CD14-positive monocyte (primary cell): ENCODE results near the gene ZNF672. TPM values are rescaled to one million over a fixed set of nuclear protein-coding genes. Genes with fewer than 3 reads are reported as not detected.

Experiments
- DNase-seq, 3 donors: peaks; one replicate each; pipeline ENCODE4 v3.0.0-alpha.2; 2011 to 2022
- H2AFZ ChIP-seq: 2 replicates; pipeline ENCODE4 v1.6.0; 2012; ENCODE audit warnings: mild to moderate bottlenecking, low read depth, low read length, inconsistent platforms; ENCODE audit not compliant: insufficient read depth, poor library complexity, severe bottlenecking
- H3K27ac ChIP-seq, 2 donors: 1 replicate in 1 of 2; 2 replicates in 1 of 2; pipeline ENCODE4 v1.5.1; 2012 to 2013; ENCODE audit warnings: low read length in 2 of 2, control low read depth in 1 of 2, inconsistent platforms in 1 of 2, low read depth in 1 of 2, mild to moderate bottlenecking in 1 of 2
- H3K27me3 ChIP-seq, 2 donors: one replicate each; pipeline versions ENCODE4 v1.6.0 to v1.6.1; 2011 to 2013; ENCODE audit warnings: low read length in 2 of 2; ENCODE audit not compliant: control insufficient read depth in 2 of 2, insufficient read depth in 2 of 2
- H3K36me3 ChIP-seq, 2 donors: replicated peaks in 1 of 2; 1 replicate in 1 of 2; 2 replicates in 1 of 2; pipeline versions ENCODE4 v1.5.1 to v1.6.1; 2012 to 2013; ENCODE audit warnings: low read length in 2 of 2, control low read depth in 1 of 2, inconsistent platforms in 1 of 2, mild to moderate bottlenecking in 1 of 2; ENCODE audit not compliant: insufficient read depth in 2 of 2, control insufficient read depth in 1 of 2
- H3K4me1 ChIP-seq, 2 donors: 1 replicate in 1 of 2; 2 replicates in 1 of 2; pipeline versions ENCODE4 v1.5.1 to v1.6.1; 2012 to 2013; ENCODE audit warnings: low read length in 2 of 2, control low read depth in 1 of 2, inconsistent platforms in 1 of 2, mild to moderate bottlenecking in 1 of 2, moderate library complexity in 1 of 2; ENCODE audit not compliant: insufficient read depth in 2 of 2, control insufficient read depth in 1 of 2
- H3K4me2 ChIP-seq: replicated peaks from 2 replicates; pipeline ENCODE3; 2012; ENCODE audit warnings: low read length, moderate library complexity, mild to moderate bottlenecking; ENCODE audit not compliant: poor library complexity, severe bottlenecking; ENCODE audit errors: extremely low read depth
- H3K4me3 ChIP-seq, 3 experiments: fragments of 200-600 bp in 1 of 3; sonication (generic) in 1 of 3; replicated peaks in 1 of 3; 1 replicate in 2 of 3; 2 replicates in 1 of 3; pipeline ENCODE4 v1.5.1; 2011 to 2013; ENCODE audit warnings: low read length in 3 of 3, mild to moderate bottlenecking in 3 of 3, control low read depth in 2 of 3, low read depth in 2 of 3, inconsistent platforms in 1 of 3, moderate library complexity in 1 of 3
- H3K79me2 ChIP-seq: 2 replicates; pipeline ENCODE4 v1.6.0; 2012; ENCODE audit warnings: mild to moderate bottlenecking, control low read depth, inconsistent platforms, low read length, moderate library complexity; ENCODE audit not compliant: insufficient read depth
- H3K9ac ChIP-seq: 2 replicates; pipeline ENCODE4 v1.6.0; 2017; ENCODE audit warnings: low read length, mild to moderate bottlenecking; ENCODE audit not compliant: insufficient read depth, poor library complexity, severe bottlenecking
- H3K9me3 ChIP-seq, 2 donors: replicated peaks in 1 of 2; 1 replicate in 1 of 2; 2 replicates in 1 of 2; pipeline versions ENCODE4 v1.5.1 to v1.6.1; 2012 to 2013; ENCODE audit warnings: low read length in 2 of 2, control low read depth in 1 of 2; ENCODE audit not compliant: control insufficient read depth in 1 of 2, insufficient read depth in 1 of 2
- H4K20me1 ChIP-seq: 2 replicates; pipeline ENCODE4 v1.6.0; 2012; ENCODE audit warnings: mild to moderate bottlenecking, low read length, control low read depth, moderate library complexity; ENCODE audit not compliant: insufficient read depth
- H3K27ac Mint-ChIP-seq, 7 donors: one replicate each; pipeline ENCODE4 v1.8.0; 2020; ENCODE audit warnings: mild to moderate bottlenecking in 7 of 7, mixed read lengths in 7 of 7, moderate library complexity in 6 of 7, inconsistent platforms in 2 of 7
- H3K27me3 Mint-ChIP-seq, 3 donors: one replicate each; pipeline ENCODE4 v1.8.0; 2021 to 2022; ENCODE audit warnings: low read depth in 3 of 3, mild to moderate bottlenecking in 3 of 3, mixed read lengths in 3 of 3, moderate library complexity in 3 of 3, inconsistent platforms in 1 of 3
- H3K36me3 Mint-ChIP-seq, 2 donors: one replicate each; pipeline ENCODE4 v1.8.0; 2020; ENCODE audit warnings: mixed read lengths in 2 of 2, inconsistent platforms in 1 of 2, mild to moderate bottlenecking in 1 of 2
- H3K4me1 Mint-ChIP-seq: one replicate; pipeline ENCODE4 v1.8.0; 2020; ENCODE audit warnings: mild to moderate bottlenecking, mixed read lengths
- H3K4me3 Mint-ChIP-seq, 2 donors: one replicate each; pipeline ENCODE4 v1.8.0; 2020; ENCODE audit warnings: mild to moderate bottlenecking in 2 of 2, mixed read lengths in 2 of 2, moderate library complexity in 1 of 2
- H3K9me3 Mint-ChIP-seq, 7 donors: one replicate each; pipeline ENCODE4 v1.8.0; 2020 to 2022; ENCODE audit warnings: mixed read lengths in 7 of 7, mild to moderate bottlenecking in 6 of 7, moderate library complexity in 6 of 7, inconsistent platforms in 2 of 7
- CTCF ChIP-seq: fragments of 200-600 bp; IDR thresholded peaks from one replicate; pipeline ENCODE4 v1.8.0; 2022; ENCODE audit warnings: antibody characterized with exemption, mild to moderate bottlenecking
- WGBS: methylation state at CpG from one replicate; pipeline ENCODE4 v1.1.5; 2013; ENCODE audit warnings: missing lambda C conversion rate; ENCODE audit not compliant: insufficient coverage; 5-methylcytosine and 5-hydroxymethylcytosine counted together
- intact Hi-C, 2 donors: fragments of 100-400 bp; cut with micrococcal nuclease; formaldehyde crosslinking; loops; one replicate each; pipeline versions ENCODE4 v1.15.0 to v1.15.1; 2023
- polyA plus RNA-seq, 3 donors: library from polyadenylated mRNA; depleted of rRNA in 1 of 3; unstranded in 2 of 3; stranded (reverse) in 1 of 3; fragments of 300-500 nt in 2 of 3; fragments of >200 nt in 1 of 3; fragmentation: Illumina TruSeq in 2 of 3; gene quantifications; 1 replicate in 2 of 3; 2 replicates in 1 of 3; pipeline ENCODE4 v1.2.3, GENCODE V29; 2012 to 2021

Gene ZNF672
- polyA plus RNA-seq, 3 donors = 21.2 to 23.9 (median 23.4) TPM

- peak overlapping the region; percentile 88 for H3K4me2 ChIP-seq
Measured at GRCh38 chr1:248862998-248863881, 25.2 kb downstream of the ZNF672 start.

More at GRCh38 chr1:248862998-248863881, 25.2 kb downstream of the ZNF672 start:
- Mint-ChIP-seq H3K4me1 (peaks cover 32% of the 10 kb centered on the region), H3K9me3 (no peaks in the 10 kb centered on the region), H3K27me3 (peaks cover 0 to 4% (median 1%) of the 10 kb centered on the region in 3 donors), H3K27ac (peak overlapping the region; percentile 76 to 91 (median 89)), H3K4me3 (peak overlapping the region; percentile 85 to 90), H3K36me3 (no peaks in the 10 kb centered on the region)
- WGBS = 10% methylated on average over 46 of the region's 46 CpGs
- H3K9me3 ChIP-seq = no peaks in the 10 kb centered on the region
- H3K79me2 ChIP-seq = peaks cover 2% of the 10 kb centered on the region
- H3K4me3 ChIP-seq = peak overlapping the region; percentile 43 to 78 (median 56)
- H4K20me1 ChIP-seq = no peaks in the 10 kb centered on the region
- H3K27me3 ChIP-seq = no peaks in the 10 kb centered on the region
- H3K27ac ChIP-seq = peak overlapping the region; percentile 35 to 75
- no peaks in the 10 kb centered on the region for H3K36me3 ChIP-seq
- H3K9ac ChIP-seq = peak overlapping the region; percentile 63
- intact Hi-C loops = no loop called here
- peak; percentile 48 to 65 (median 55) for DNase-seq
- peak overlapping the region; percentile 99 for H2AFZ ChIP-seq
- peaks cover 33 to 41% of the 10 kb centered on the region in 2 donors for H3K4me1 ChIP-seq
- no peak for TF ChIP-seq CTCF
